Stomach (tissue), 4 donors: ENCODE measurements around the gene TCHH.

Experiments
- CTCF ChIP-seq, 7 experiments: fragments of 450-650 bp in 4 of 7; fragments of 200-600 bp in 3 of 7; sonication (generic) in 3 of 7; IDR thresholded peaks; one replicate each; pipeline ENCODE4 v1.5.1; 2016 to 2019; ENCODE audit warnings: antibody characterized with exemption in 7 of 7, control low read depth in 2 of 7, mild to moderate bottlenecking in 1 of 7
- POLR2A ChIP-seq, 4 donors: fragments of 450-650 bp; IDR thresholded peaks; one replicate each; pipeline ENCODE4 v1.6.1; 2016; ENCODE audit warnings: antibody characterized with exemption in 4 of 4, control low read depth in 2 of 4, mild to moderate bottlenecking in 1 of 4, moderate library complexity in 1 of 4
- POLR2AphosphoS5 ChIP-seq, 3 donors: sonication (generic); formaldehyde crosslinking; IDR thresholded peaks; one replicate each; pipeline ENCODE4 v1.6.1; 2016; ENCODE audit warnings: antibody characterized with exemption in 3 of 3

- no peak for TF ChIP-seq POLR2AphosphoS5 (IDR thresholded peaks at IDR 0.05)
- TF ChIP-seq POLR2A (IDR thresholded peaks at IDR 0.05): no peak
- TF ChIP-seq CTCF (IDR thresholded peaks at IDR 0.05): no peak
Measured at GRCh38 chr1:152137215-152137614, 22.0 kb upstream of the TCHH start.
